H9 (cell line): ENCODE measurements around the gene LPAR3. TPM values are rescaled to one million over a fixed set of nuclear protein-coding genes. Genes with fewer than 3 reads are reported as not detected.

Source experiments
- DNase-seq: peaks from one replicate; pipeline ENCODE4 v3.0.0-alpha.2; 2017
- H2AFZ ChIP-seq: one replicate; pipeline ENCODE4 v1.6.1; 2013; ENCODE audit warnings: mild to moderate bottlenecking, low read length, control low read depth, moderate library complexity
- H2AK5ac ChIP-seq: 2 replicates; pipeline ENCODE4 v1.6.1; 2013; ENCODE audit warnings: low read length, control low read depth, mixed read lengths; ENCODE audit not compliant: insufficient read length
- H2BK120ac ChIP-seq: one replicate; pipeline ENCODE4 v1.6.1; 2013; ENCODE audit warnings: low read depth, mild to moderate bottlenecking, low read length, control low read depth, inconsistent platforms; ENCODE audit not compliant: poor library complexity, severe bottlenecking
- H2BK12ac ChIP-seq: 2 replicates; pipeline ENCODE4 v1.6.1; 2013; ENCODE audit warnings: low read length, control low read depth, mixed read lengths, low read depth; ENCODE audit not compliant: insufficient read length
- H2BK15ac ChIP-seq: 2 replicates; pipeline ENCODE4 v1.6.1; 2013; ENCODE audit warnings: low read depth, low read length, control low read depth
- H2BK20ac ChIP-seq: one replicate; pipeline ENCODE4 v1.6.1; 2013; ENCODE audit warnings: low read depth, mild to moderate bottlenecking, low read length, control low read depth, inconsistent platforms; ENCODE audit not compliant: poor library complexity, severe bottlenecking
- H2BK5ac ChIP-seq: 2 replicates; pipeline ENCODE4 v1.6.1; 2013; ENCODE audit warnings: low read length, control low read depth, mixed read lengths; ENCODE audit not compliant: insufficient read length
- H3K14ac ChIP-seq: 2 replicates; pipeline ENCODE4 v1.6.1; 2013; ENCODE audit warnings: low read length, control low read depth; ENCODE audit not compliant: insufficient read depth
- H3K18ac ChIP-seq: 2 replicates; pipeline ENCODE4 v1.6.1; 2013; ENCODE audit warnings: low read depth, mild to moderate bottlenecking, mixed read lengths, low read length, control low read depth; ENCODE audit not compliant: insufficient read length
- H3K23ac ChIP-seq: 2 replicates; pipeline ENCODE4 v1.6.1; 2013; ENCODE audit warnings: low read length, control low read depth, mixed read lengths, low read depth; ENCODE audit not compliant: insufficient read length
- H3K23me2 ChIP-seq: 2 replicates; pipeline ENCODE4 v1.6.1; 2013; ENCODE audit warnings: low read depth, mild to moderate bottlenecking, mixed read lengths, low read length, control low read depth; ENCODE audit not compliant: insufficient read length, poor library complexity, severe bottlenecking
- H3K27ac ChIP-seq: 2 replicates; pipeline ENCODE4 v1.5.1; 2013; ENCODE audit warnings: low read length, control low read depth, mixed read lengths, low read depth; ENCODE audit not compliant: insufficient read length
- H3K27me3 ChIP-seq: 2 replicates; pipeline ENCODE4 v1.6.1; 2013; ENCODE audit warnings: low read length, control low read depth, inconsistent platforms; ENCODE audit not compliant: insufficient read depth
- H3K4ac ChIP-seq: 2 replicates; pipeline ENCODE4 v1.6.1; 2013; ENCODE audit warnings: low read depth, mild to moderate bottlenecking, control low read depth, inconsistent platforms, low read length, moderate library complexity
- H3K4me1 ChIP-seq: 2 replicates; pipeline ENCODE4 v1.6.1; 2013; ENCODE audit warnings: low read length, control low read depth, inconsistent platforms; ENCODE audit not compliant: insufficient read depth
- H3K4me2 ChIP-seq: 2 replicates; pipeline ENCODE4 v1.6.1; 2013; ENCODE audit warnings: low read length, control low read depth, mixed read lengths; ENCODE audit not compliant: insufficient read length, insufficient read depth
- H3K56ac ChIP-seq: 2 replicates; pipeline ENCODE4 v1.6.1; 2013; ENCODE audit warnings: low read depth, mild to moderate bottlenecking, mixed read lengths, low read length, control low read depth; ENCODE audit not compliant: insufficient read length
- H3K79me1 ChIP-seq: 2 replicates; pipeline ENCODE4 v1.6.1; 2013; ENCODE audit warnings: low read depth, mild to moderate bottlenecking, moderate library complexity, low read length, control low read depth, inconsistent platforms; ENCODE audit not compliant: insufficient read depth, poor library complexity, severe bottlenecking
- H3K79me2 ChIP-seq: 2 replicates; pipeline ENCODE4 v1.6.1; 2013; ENCODE audit warnings: low read length, control low read depth, inconsistent platforms; ENCODE audit not compliant: insufficient read depth
- H3K9ac ChIP-seq: 2 replicates; pipeline ENCODE4 v1.6.1; 2013; ENCODE audit warnings: low read length, control low read depth, mixed read lengths; ENCODE audit not compliant: insufficient read length; ENCODE audit errors: extremely low read depth
- H3K9me3 ChIP-seq: one replicate; pipeline ENCODE4 v1.6.1; 2013; ENCODE audit warnings: low read depth, low read length, inconsistent platforms; ENCODE audit not compliant: control insufficient read depth
- H3T11ph ChIP-seq: one replicate; pipeline ENCODE4 v1.6.1; 2013; ENCODE audit warnings: mild to moderate bottlenecking, low read length, control low read depth, inconsistent platforms
- H4K20me1 ChIP-seq: one replicate; pipeline ENCODE4 v1.6.1; 2013; ENCODE audit not compliant: control insufficient read depth, insufficient read length, insufficient read depth
- H4K5ac ChIP-seq: 2 replicates; pipeline ENCODE4 v1.6.1; 2013; ENCODE audit warnings: low read depth, mild to moderate bottlenecking, mixed read lengths, low read length, control low read depth; ENCODE audit not compliant: insufficient read length
- H4K8ac ChIP-seq: replicated peaks from 2 replicates; pipeline ENCODE4 v1.6.1; 2013; ENCODE audit warnings: low read length, control low read depth, mixed read lengths, low read depth; ENCODE audit not compliant: insufficient read length
- H4K91ac ChIP-seq: 2 replicates; pipeline ENCODE4 v1.6.1; 2013; ENCODE audit warnings: low read depth, mild to moderate bottlenecking, moderate library complexity, mixed read lengths, low read length, control low read depth; ENCODE audit not compliant: insufficient read length
- H3K27ac Mint-ChIP-seq, 3 experiments: 2 replicates in 2 of 3; 3 replicates in 1 of 3; pipeline ENCODE4 v1.8.0; 2020 to 2021; ENCODE audit warnings: mixed read lengths in 3 of 3, mild to moderate bottlenecking in 1 of 3, moderate library complexity in 1 of 3
- H3K27me3 Mint-ChIP-seq: 2 replicates; pipeline ENCODE4 v1.8.0; 2021; ENCODE audit warnings: low read depth, mild to moderate bottlenecking, moderate library complexity, mixed read lengths
- H3K36me3 Mint-ChIP-seq, 3 experiments: 2 replicates in 2 of 3; 3 replicates in 1 of 3; pipeline ENCODE4 v1.8.0; 2020 to 2021; ENCODE audit warnings: low read depth in 3 of 3, mixed read lengths in 3 of 3; ENCODE audit not compliant: insufficient read depth in 1 of 3
- H3K4me1 Mint-ChIP-seq, 2 experiments: 2 replicates each; pipeline ENCODE4 v1.8.0; 2020; ENCODE audit warnings: mixed read lengths in 2 of 2
- H3K4me3 Mint-ChIP-seq, 2 experiments: 2 replicates in 1 of 2; 3 replicates in 1 of 2; pipeline ENCODE4 v1.8.0; 2020 to 2021; ENCODE audit warnings: mild to moderate bottlenecking in 2 of 2, mixed read lengths in 2 of 2, moderate library complexity in 1 of 2
- H3K9me3 Mint-ChIP-seq, 2 experiments: 2 replicates in 1 of 2; 3 replicates in 1 of 2; pipeline ENCODE4 v1.8.0; 2020; ENCODE audit warnings: mild to moderate bottlenecking in 2 of 2, mixed read lengths in 2 of 2, moderate library complexity in 1 of 2
- WGBS: extraction: QIAGEN DNeasy Blood & Tissue Kit; methylation state at CpG from one replicate; pipeline ENCODE4 v1.1.7; 2013; ENCODE audit warnings: missing lambda C conversion rate, low lambda C conversion rate, mixed read lengths; ENCODE audit not compliant: insufficient read length; ENCODE audit errors: extremely low coverage; 5-methylcytosine and 5-hydroxymethylcytosine counted together
- total RNA-seq: library from RNA; stranded (reverse); gene quantifications from 2 replicates; pipeline ENCODE4 v1.2.1, GENCODE V29; 2021
- TF ChIP-seq, protein P1 (sequence below): fragments of 200-600 bp; sonication (generic); conservative IDR thresholded peaks from 3 replicates; pipeline ENCODE4 v1.8.0; 2021; ENCODE audit warnings: antibody characterized with exemption, mild to moderate bottlenecking

LPAR3 gene
- total RNA-seq, 1 experiment from 2014 or later = 3.0 TPM

DNA sequence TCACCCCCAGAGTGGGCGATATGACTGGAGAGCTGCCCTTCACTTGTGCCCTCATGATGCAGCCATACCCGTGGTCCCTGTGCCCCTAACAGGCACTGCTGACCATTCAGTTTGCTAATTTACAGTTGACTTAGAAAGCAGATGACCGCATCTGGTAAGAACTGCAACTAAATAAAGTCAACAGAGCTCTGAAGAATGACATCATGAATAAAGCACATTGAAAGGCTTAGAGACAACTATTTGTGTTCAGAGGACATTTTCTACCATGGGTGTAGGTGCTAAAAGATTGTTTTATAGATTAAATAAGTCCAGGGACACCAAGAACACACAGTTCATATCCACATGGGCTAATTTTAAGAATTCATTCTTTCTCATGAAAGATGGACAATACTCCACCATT is 65.5 kb downstream of the LPAR3 start:
- Histone ChIP-seq H2AK5ac (no peak overlapping the region), H3K27ac (no peak overlapping the region), H3K4me1 (no peaks in the 10 kb centered on the region), H3K9me3 (no peaks in the 10 kb centered on the region), H2BK20ac (no peak overlapping the region), H2BK12ac (no peak overlapping the region), H2BK15ac (no peak overlapping the region), H3K9ac (no peak overlapping the region), H3K23me2 (no peaks in the 10 kb centered on the region), H3K27me3 (no peaks in the 10 kb centered on the region), H3K56ac (no peak overlapping the region), H2BK120ac (no peak overlapping the region), H4K91ac (no peak overlapping the region), H3K23ac (no peak overlapping the region), H4K8ac (no peak overlapping the region), H3K4me2 (no peak overlapping the region), H4K5ac (no peak overlapping the region), H3K14ac (no peak overlapping the region), H3K79me1 (no peaks in the 10 kb centered on the region), H3K79me2 (no peaks in the 10 kb centered on the region), H3K4ac (no peak overlapping the region), H2AFZ (no peak overlapping the region), H3T11ph (no peak overlapping the region), H3K18ac (no peak overlapping the region), H2BK5ac (no peak overlapping the region), H4K20me1 (no peaks in the 10 kb centered on the region)
- no peak overlapping the region for H3K4me3 Mint-ChIP-seq
- no CpG with 5 or more reads among the region's 3 CpGs for WGBS
- no peak for DNase-seq
- TF ChIP-seq, protein P1, sequence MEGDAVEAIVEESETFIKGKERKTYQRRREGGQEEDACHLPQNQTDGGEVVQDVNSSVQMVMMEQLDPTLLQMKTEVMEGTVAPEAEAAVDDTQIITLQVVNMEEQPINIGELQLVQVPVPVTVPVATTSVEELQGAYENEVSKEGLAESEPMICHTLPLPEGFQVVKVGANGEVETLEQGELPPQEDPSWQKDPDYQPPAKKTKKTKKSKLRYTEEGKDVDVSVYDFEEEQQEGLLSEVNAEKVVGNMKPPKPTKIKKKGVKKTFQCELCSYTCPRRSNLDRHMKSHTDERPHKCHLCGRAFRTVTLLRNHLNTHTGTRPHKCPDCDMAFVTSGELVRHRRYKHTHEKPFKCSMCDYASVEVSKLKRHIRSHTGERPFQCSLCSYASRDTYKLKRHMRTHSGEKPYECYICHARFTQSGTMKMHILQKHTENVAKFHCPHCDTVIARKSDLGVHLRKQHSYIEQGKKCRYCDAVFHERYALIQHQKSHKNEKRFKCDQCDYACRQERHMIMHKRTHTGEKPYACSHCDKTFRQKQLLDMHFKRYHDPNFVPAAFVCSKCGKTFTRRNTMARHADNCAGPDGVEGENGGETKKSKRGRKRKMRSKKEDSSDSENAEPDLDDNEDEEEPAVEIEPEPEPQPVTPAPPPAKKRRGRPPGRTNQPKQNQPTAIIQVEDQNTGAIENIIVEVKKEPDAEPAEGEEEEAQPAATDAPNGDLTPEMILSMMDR = no peak
- peaks cover 2 to 6% of the 10 kb centered on the region in 2 experiments; a peak in 2 of 4 replicates for H3K4me1 Mint-ChIP-seq
- no peak overlapping the region; a peak in 1 of 7 replicates for H3K27ac Mint-ChIP-seq
- no peaks in the 10 kb centered on the region for H3K9me3 Mint-ChIP-seq
- H3K27me3 Mint-ChIP-seq = no peaks in the 10 kb centered on the region
- H3K36me3 Mint-ChIP-seq = no peaks in the 10 kb centered on the region; a peak in 1 of 7 replicates
